H9 (cell line): ENCODE data around the gene TMEM175. TPM values are rescaled to one million over a fixed set of nuclear protein-coding genes. Genes with fewer than 3 reads are reported as not detected.

Experiments used
- DNase-seq: peaks from one replicate; pipeline ENCODE4 v3.0.0-alpha.2; 2017
- H2AFZ ChIP-seq: one replicate; pipeline ENCODE4 v1.6.1; 2013; ENCODE audit warnings: mild to moderate bottlenecking, low read length, control low read depth, moderate library complexity
- H2AK5ac ChIP-seq: 2 replicates; pipeline ENCODE4 v1.6.1; 2013; ENCODE audit warnings: low read length, control low read depth, mixed read lengths; ENCODE audit not compliant: insufficient read length
- H2BK120ac ChIP-seq: one replicate; pipeline ENCODE4 v1.6.1; 2013; ENCODE audit warnings: low read depth, mild to moderate bottlenecking, low read length, control low read depth, inconsistent platforms; ENCODE audit not compliant: poor library complexity, severe bottlenecking
- H2BK12ac ChIP-seq: 2 replicates; pipeline ENCODE4 v1.6.1; 2013; ENCODE audit warnings: low read length, control low read depth, mixed read lengths, low read depth; ENCODE audit not compliant: insufficient read length
- H2BK15ac ChIP-seq: 2 replicates; pipeline ENCODE4 v1.6.1; 2013; ENCODE audit warnings: low read depth, low read length, control low read depth
- H2BK20ac ChIP-seq: one replicate; pipeline ENCODE4 v1.6.1; 2013; ENCODE audit warnings: low read depth, mild to moderate bottlenecking, low read length, control low read depth, inconsistent platforms; ENCODE audit not compliant: poor library complexity, severe bottlenecking
- H2BK5ac ChIP-seq: 2 replicates; pipeline ENCODE4 v1.6.1; 2013; ENCODE audit warnings: low read length, control low read depth, mixed read lengths; ENCODE audit not compliant: insufficient read length
- H3K14ac ChIP-seq: 2 replicates; pipeline ENCODE4 v1.6.1; 2013; ENCODE audit warnings: low read length, control low read depth; ENCODE audit not compliant: insufficient read depth
- H3K18ac ChIP-seq: 2 replicates; pipeline ENCODE4 v1.6.1; 2013; ENCODE audit warnings: low read depth, mild to moderate bottlenecking, mixed read lengths, low read length, control low read depth; ENCODE audit not compliant: insufficient read length
- H3K23ac ChIP-seq: 2 replicates; pipeline ENCODE4 v1.6.1; 2013; ENCODE audit warnings: low read length, control low read depth, mixed read lengths, low read depth; ENCODE audit not compliant: insufficient read length
- H3K23me2 ChIP-seq: 2 replicates; pipeline ENCODE4 v1.6.1; 2013; ENCODE audit warnings: low read depth, mild to moderate bottlenecking, mixed read lengths, low read length, control low read depth; ENCODE audit not compliant: insufficient read length, poor library complexity, severe bottlenecking
- H3K27ac ChIP-seq: 2 replicates; pipeline ENCODE4 v1.5.1; 2013; ENCODE audit warnings: low read length, control low read depth, mixed read lengths, low read depth; ENCODE audit not compliant: insufficient read length
- H3K27me3 ChIP-seq: 2 replicates; pipeline ENCODE4 v1.6.1; 2013; ENCODE audit warnings: low read length, control low read depth, inconsistent platforms; ENCODE audit not compliant: insufficient read depth
- H3K4ac ChIP-seq: 2 replicates; pipeline ENCODE4 v1.6.1; 2013; ENCODE audit warnings: low read depth, mild to moderate bottlenecking, control low read depth, inconsistent platforms, low read length, moderate library complexity
- H3K4me1 ChIP-seq: 2 replicates; pipeline ENCODE4 v1.6.1; 2013; ENCODE audit warnings: low read length, control low read depth, inconsistent platforms; ENCODE audit not compliant: insufficient read depth
- H3K4me2 ChIP-seq: 2 replicates; pipeline ENCODE4 v1.6.1; 2013; ENCODE audit warnings: low read length, control low read depth, mixed read lengths; ENCODE audit not compliant: insufficient read length, insufficient read depth
- H3K56ac ChIP-seq: 2 replicates; pipeline ENCODE4 v1.6.1; 2013; ENCODE audit warnings: low read depth, mild to moderate bottlenecking, mixed read lengths, low read length, control low read depth; ENCODE audit not compliant: insufficient read length
- H3K79me1 ChIP-seq: 2 replicates; pipeline ENCODE4 v1.6.1; 2013; ENCODE audit warnings: low read depth, mild to moderate bottlenecking, moderate library complexity, low read length, control low read depth, inconsistent platforms; ENCODE audit not compliant: insufficient read depth, poor library complexity, severe bottlenecking
- H3K79me2 ChIP-seq: 2 replicates; pipeline ENCODE4 v1.6.1; 2013; ENCODE audit warnings: low read length, control low read depth, inconsistent platforms; ENCODE audit not compliant: insufficient read depth
- H3K9ac ChIP-seq: 2 replicates; pipeline ENCODE4 v1.6.1; 2013; ENCODE audit warnings: low read length, control low read depth, mixed read lengths; ENCODE audit not compliant: insufficient read length; ENCODE audit errors: extremely low read depth
- H3K9me3 ChIP-seq: one replicate; pipeline ENCODE4 v1.6.1; 2013; ENCODE audit warnings: low read depth, low read length, inconsistent platforms; ENCODE audit not compliant: control insufficient read depth
- H3T11ph ChIP-seq: one replicate; pipeline ENCODE4 v1.6.1; 2013; ENCODE audit warnings: mild to moderate bottlenecking, low read length, control low read depth, inconsistent platforms
- H4K20me1 ChIP-seq: one replicate; pipeline ENCODE4 v1.6.1; 2013; ENCODE audit not compliant: control insufficient read depth, insufficient read length, insufficient read depth
- H4K5ac ChIP-seq: 2 replicates; pipeline ENCODE4 v1.6.1; 2013; ENCODE audit warnings: low read depth, mild to moderate bottlenecking, mixed read lengths, low read length, control low read depth; ENCODE audit not compliant: insufficient read length
- H4K8ac ChIP-seq: replicated peaks from 2 replicates; pipeline ENCODE4 v1.6.1; 2013; ENCODE audit warnings: low read length, control low read depth, mixed read lengths, low read depth; ENCODE audit not compliant: insufficient read length
- H4K91ac ChIP-seq: 2 replicates; pipeline ENCODE4 v1.6.1; 2013; ENCODE audit warnings: low read depth, mild to moderate bottlenecking, moderate library complexity, mixed read lengths, low read length, control low read depth; ENCODE audit not compliant: insufficient read length
- H3K27ac Mint-ChIP-seq, 3 experiments: 2 replicates in 2 of 3; 3 replicates in 1 of 3; pipeline ENCODE4 v1.8.0; 2020 to 2021; ENCODE audit warnings: mixed read lengths in 3 of 3, mild to moderate bottlenecking in 1 of 3, moderate library complexity in 1 of 3
- H3K27me3 Mint-ChIP-seq: 2 replicates; pipeline ENCODE4 v1.8.0; 2021; ENCODE audit warnings: low read depth, mild to moderate bottlenecking, moderate library complexity, mixed read lengths
- H3K36me3 Mint-ChIP-seq, 3 experiments: 2 replicates in 2 of 3; 3 replicates in 1 of 3; pipeline ENCODE4 v1.8.0; 2020 to 2021; ENCODE audit warnings: low read depth in 3 of 3, mixed read lengths in 3 of 3; ENCODE audit not compliant: insufficient read depth in 1 of 3
- H3K4me1 Mint-ChIP-seq, 2 experiments: 2 replicates each; pipeline ENCODE4 v1.8.0; 2020; ENCODE audit warnings: mixed read lengths in 2 of 2
- H3K4me3 Mint-ChIP-seq, 2 experiments: 2 replicates in 1 of 2; 3 replicates in 1 of 2; pipeline ENCODE4 v1.8.0; 2020 to 2021; ENCODE audit warnings: mild to moderate bottlenecking in 2 of 2, mixed read lengths in 2 of 2, moderate library complexity in 1 of 2
- H3K9me3 Mint-ChIP-seq, 2 experiments: 2 replicates in 1 of 2; 3 replicates in 1 of 2; pipeline ENCODE4 v1.8.0; 2020; ENCODE audit warnings: mild to moderate bottlenecking in 2 of 2, mixed read lengths in 2 of 2, moderate library complexity in 1 of 2
- WGBS: extraction: QIAGEN DNeasy Blood & Tissue Kit; methylation state at CpG from one replicate; pipeline ENCODE4 v1.1.7; 2013; ENCODE audit warnings: missing lambda C conversion rate, low lambda C conversion rate, mixed read lengths; ENCODE audit not compliant: insufficient read length; ENCODE audit errors: extremely low coverage; 5-methylcytosine and 5-hydroxymethylcytosine counted together
- total RNA-seq: library from RNA; stranded (reverse); gene quantifications from 2 replicates; pipeline ENCODE4 v1.2.1, GENCODE V29; 2021
- TF ChIP-seq, protein P1 (sequence below): fragments of 200-600 bp; sonication (generic); conservative IDR thresholded peaks from 3 replicates; pipeline ENCODE4 v1.8.0; 2021; ENCODE audit warnings: antibody characterized with exemption, mild to moderate bottlenecking

Gene TMEM175
- total RNA-seq, 1 experiment from 2014 or later: 6.4 TPM

DNA sequence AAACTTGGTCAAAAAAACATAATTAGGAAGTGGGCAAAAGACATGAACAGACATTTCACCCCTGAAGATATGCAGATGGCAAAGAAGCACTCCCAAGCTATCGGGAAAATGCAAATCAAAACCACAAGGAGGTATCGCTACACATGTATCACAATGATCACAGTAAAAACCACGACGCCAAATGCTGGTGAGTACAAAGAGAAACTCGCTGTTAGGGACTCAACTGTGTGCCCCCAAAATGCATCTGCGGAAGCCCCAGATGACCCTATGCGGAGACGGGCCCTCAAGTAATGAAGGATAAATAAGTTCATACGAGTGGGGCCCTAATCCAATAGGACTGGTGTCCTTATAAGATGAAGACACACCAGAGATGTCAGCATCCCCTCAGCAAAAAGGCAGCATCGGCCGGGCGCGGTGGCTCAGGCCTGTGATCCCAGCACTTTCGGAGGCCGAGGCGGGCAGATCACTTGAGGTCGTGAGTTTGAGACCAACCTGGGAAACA, 10.4 kb upstream of the TMEM175 start:
- H3K79me2 ChIP-seq: peaks cover 18% of the 10 kb centered on the region; the same call in 1 of the 2 replicates
- TF ChIP-seq, protein P1, sequence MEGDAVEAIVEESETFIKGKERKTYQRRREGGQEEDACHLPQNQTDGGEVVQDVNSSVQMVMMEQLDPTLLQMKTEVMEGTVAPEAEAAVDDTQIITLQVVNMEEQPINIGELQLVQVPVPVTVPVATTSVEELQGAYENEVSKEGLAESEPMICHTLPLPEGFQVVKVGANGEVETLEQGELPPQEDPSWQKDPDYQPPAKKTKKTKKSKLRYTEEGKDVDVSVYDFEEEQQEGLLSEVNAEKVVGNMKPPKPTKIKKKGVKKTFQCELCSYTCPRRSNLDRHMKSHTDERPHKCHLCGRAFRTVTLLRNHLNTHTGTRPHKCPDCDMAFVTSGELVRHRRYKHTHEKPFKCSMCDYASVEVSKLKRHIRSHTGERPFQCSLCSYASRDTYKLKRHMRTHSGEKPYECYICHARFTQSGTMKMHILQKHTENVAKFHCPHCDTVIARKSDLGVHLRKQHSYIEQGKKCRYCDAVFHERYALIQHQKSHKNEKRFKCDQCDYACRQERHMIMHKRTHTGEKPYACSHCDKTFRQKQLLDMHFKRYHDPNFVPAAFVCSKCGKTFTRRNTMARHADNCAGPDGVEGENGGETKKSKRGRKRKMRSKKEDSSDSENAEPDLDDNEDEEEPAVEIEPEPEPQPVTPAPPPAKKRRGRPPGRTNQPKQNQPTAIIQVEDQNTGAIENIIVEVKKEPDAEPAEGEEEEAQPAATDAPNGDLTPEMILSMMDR: no peak
- no peak overlapping the region for H3K23ac ChIP-seq
- no peaks in the 10 kb centered on the region for H3K27me3 Mint-ChIP-seq
- H3K23me2 ChIP-seq: no peaks in the 10 kb centered on the region
- H4K8ac ChIP-seq: no peak overlapping the region
- H3K4ac ChIP-seq: no peak overlapping the region
- H3K18ac ChIP-seq: no peak overlapping the region
- no peak overlapping the region for H2BK15ac ChIP-seq
- WGBS: no CpG with 5 or more reads among the region's 17 CpGs
- H3K9me3 Mint-ChIP-seq: no peaks in the 10 kb centered on the region
- no peak overlapping the region for H3K27ac ChIP-seq
- peak overlapping the region in 1 of 3 experiments; percentile 49; a peak in 2 of 7 replicates for H3K27ac Mint-ChIP-seq
- peaks cover 15 to 16% of the 10 kb centered on the region in 2 experiments for H3K4me1 Mint-ChIP-seq
- H3K9me3 ChIP-seq: no peaks in the 10 kb centered on the region
- no peak overlapping the region for H2BK20ac ChIP-seq
- H3K27me3 ChIP-seq: no peaks in the 10 kb centered on the region
- H4K91ac ChIP-seq: no peak overlapping the region
- H2BK120ac ChIP-seq: no peak overlapping the region
- no peak overlapping the region for H3K4me2 ChIP-seq
- no peak overlapping the region for H3K56ac ChIP-seq
- no peak overlapping the region for H2AFZ ChIP-seq
- no peak overlapping the region for H3K9ac ChIP-seq
- no peaks in the 10 kb centered on the region for H3K4me1 ChIP-seq
- H3K36me3 Mint-ChIP-seq: peaks cover 0 to 4% (median 0%) of the 10 kb centered on the region in 3 experiments; a peak in 3 of 7 replicates
- H2BK5ac ChIP-seq: no peak overlapping the region
- peaks cover 17% of the 10 kb centered on the region for H3K79me1 ChIP-seq
- H4K5ac ChIP-seq: no peak overlapping the region
- H2BK12ac ChIP-seq: no peak overlapping the region
- no peak overlapping the region for H2AK5ac ChIP-seq
- no peak overlapping the region for H3K14ac ChIP-seq
- no peaks in the 10 kb centered on the region for H4K20me1 ChIP-seq
- DNase-seq: no peak
- no peak overlapping the region for H3K4me3 Mint-ChIP-seq
- H3T11ph ChIP-seq: no peak overlapping the region
